Measurements from ENCODE around the gene PSG5. TPM values are rescaled to one million over a fixed set of nuclear protein-coding genes. Genes with fewer than 3 reads are reported as not detected.

Gene PSG5
- total RNA-seq: 0.35 TPM in 1 of 2 replicates, not detected in the other

DNA sequence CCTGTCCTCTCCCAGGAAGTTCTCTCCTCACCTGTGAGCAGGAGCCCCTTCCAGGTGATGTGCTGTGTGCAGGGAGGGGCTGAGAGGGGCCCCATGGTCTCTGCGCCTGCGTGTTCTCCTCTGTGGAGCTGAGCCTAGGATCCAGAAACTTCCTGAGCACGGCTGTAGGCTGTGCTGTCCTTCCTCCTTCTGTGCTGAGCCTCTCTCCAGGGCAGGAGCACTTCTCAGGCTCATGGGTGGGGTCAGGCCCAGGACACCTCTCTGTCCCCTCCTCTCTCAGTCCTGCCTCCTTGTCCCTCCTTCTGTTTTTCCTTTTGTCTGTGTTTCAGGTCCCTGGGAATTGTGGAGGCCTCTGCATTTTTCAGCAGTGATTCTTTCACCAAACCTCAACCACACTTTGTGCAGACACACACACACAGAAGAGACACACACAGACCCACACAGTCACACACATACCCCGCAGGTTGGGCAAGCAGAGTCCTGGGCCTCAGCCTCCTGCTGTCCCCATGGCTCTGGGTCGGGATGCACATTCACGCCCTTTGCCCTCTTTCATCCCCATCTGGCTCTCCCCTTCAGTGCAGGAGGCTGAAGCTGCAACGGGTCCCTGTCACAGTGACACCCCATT lies at the start of gene PSG5:
PSG5 (minus strand) TSS at position 226 of the 625 bp plus-strand sequence; CDS start at position 95, 131 bp downstream.

GRCh38 chr19:43205471-43206105 lies 19.3 kb upstream of the PSG5 start, which contains the start of gene PSG4:
Gene PSG4, minus strand, starts transcription at chr19:43205638. Its CDS starts 102 bp downstream, at chr19:43205536.

Other genes with a start within 250 kb of the PSG5 start
- not detected in 2 replicates for gene PSG7, start 249.3 kb downstream of the PSG5 start, total RNA-seq
- not detected in 2 replicates for gene PSG11, start 160.1 kb downstream of the PSG5 start, total RNA-seq
- gene PSG2, start 103.8 kb downstream of the PSG5 start, total RNA-seq: not detected in 2 replicates
- gene PSG4, start 19.1 kb upstream of the PSG5 start, total RNA-seq: not detected in 2 replicates
- not detected in 2 replicates for gene PSG9, start 83.0 kb upstream of the PSG5 start, total RNA-seq
- gene CD177, start 167.2 kb upstream of the PSG5 start, total RNA-seq: 0.09 and 0.14 TPM in 2 replicates
- gene TEX101, start 228.4 kb upstream of the PSG5 start, total RNA-seq: not detected in 2 replicates

All from airway epithelial cell (primary cell).